K562 (cell line): ENCODE measurements around the gene FARSA. TPM values are rescaled to one million over a fixed set of nuclear protein-coding genes. Genes with fewer than 3 reads are reported as not detected.
A peak's percentile ranks its signal among the peaks of the same experiment; 100 is the strongest.

ENCODE experiments used
- DMBX1 ChIP-seq: fragments of 250-450 bp; sonication (Bioruptor Pico); IDR thresholded peaks from 2 replicates; pipeline ENCODE4 v1.8.0; 2022; ENCODE audit warnings: inconsistent platforms, mild to moderate bottlenecking, moderate library complexity, borderline replicate concordance
- DNMT1 ChIP-seq: fragments of 450-650 bp; IDR thresholded peaks from 2 replicates; pipeline ENCODE4 v1.6.1; 2016; ENCODE audit warnings: antibody characterized with exemption, mild to moderate bottlenecking
- HEY1 ChIP-seq: fragments of 250-450 bp; sonication (Bioruptor Pico); IDR thresholded peaks from 2 replicates; pipeline ENCODE4 v1.5.0; 2020; ENCODE audit warnings: mild to moderate bottlenecking, moderate library complexity, borderline replicate concordance
- HIVEP1 ChIP-seq: fragments of 250-450 bp; sonication (Bioruptor Pico); IDR thresholded peaks from 2 replicates; pipeline ENCODE4 v1.4.0; 2020; ENCODE audit warnings: mild to moderate bottlenecking
- JUNB ChIP-seq: fragments of 450-650 bp; formaldehyde crosslinking; conservative IDR thresholded peaks from 2 replicates; pipeline ENCODE4 v1.4.0; 2020; ENCODE audit warnings: mild to moderate bottlenecking
- MYBL2 ChIP-seq, 2 experiments: fragments of 450-650 bp in 1 of 2; sonication (generic) in 1 of 2; formaldehyde crosslinking in 1 of 2; IDR thresholded peaks; 2 replicates each; pipeline versions ENCODE4 v1.6.1 to v1.8.1; 2017 to 2022; ENCODE audit warnings: borderline replicate concordance in 1 of 2, inconsistent platforms in 1 of 2, low read depth in 1 of 2, mild to moderate bottlenecking in 1 of 2, missing genetic modification reagents in 1 of 2, moderate library complexity in 1 of 2
- NR2C2 ChIP-seq, 2 experiments: fragments of 200-800 bp in 1 of 2; sonication (Bioruptor generic) in 1 of 2; sonication (generic) in 1 of 2; formaldehyde crosslinking in 1 of 2; IDR thresholded peaks; 2 replicates each; pipeline versions ENCODE4 v1.6.1 to v1.8.0; 2016 to 2022; ENCODE audit warnings: mild to moderate bottlenecking in 1 of 2, missing compliant biosample characterization in 1 of 2, missing genetic modification characterization in 1 of 2, missing genetic modification reagents in 1 of 2
- PHF21A ChIP-seq: fragments of 450-650 bp; IDR thresholded peaks from 2 replicates; pipeline ENCODE4 v1.6.1; 2017; ENCODE audit warnings: low read depth, borderline replicate concordance
- RBFOX2 ChIP-seq: fragments of 200-400 bp; formaldehyde crosslinking; IDR thresholded peaks from 2 replicates; pipeline ENCODE4 v1.6.1; 2017; ENCODE audit warnings: low read depth, mild to moderate bottlenecking, low read length, moderate library complexity
- polyA plus RNA-seq, 8 experiments: library from polyadenylated mRNA; depleted of rRNA in 4 of 8; stranded (reverse) in 5 of 8; unstranded in 3 of 8; fragments of >200 nt; fragmentation: Nextera tagmentation in 2 of 8; fragmentation: Illumina TruSeq in 1 of 8; extraction: Ambion mirVana in 2 of 8; extraction: Trizol in 1 of 8; gene quantifications; 2 replicates each; pipeline versions ENCODE4 v1.2.1 to v1.2.3, GENCODE V29; 2011 to 2014; ENCODE audit warnings: inconsistent platforms in 1 of 8, missing spikeins in 1 of 8
- total RNA-seq, 7 experiments: library from RNA; depleted of rRNA in 6 of 7; stranded (reverse); fragments of >200 nt in 6 of 7; fragmentation: Illumina TruSeq in 2 of 7; extraction: Trizol in 2 of 7; gene quantifications; 2 replicates each; pipeline versions ENCODE4 v1.2.1 to v1.2.3, GENCODE V29; 2011 to 2021; ENCODE audit warnings: low replicate concordance in 1 of 7
- TF ChIP-seq, protein P1 (sequence below): fragments of 450-650 bp; formaldehyde crosslinking; IDR thresholded peaks from 2 replicates; pipeline ENCODE4 v1.4.0; 2020; ENCODE audit warnings: mild to moderate bottlenecking, moderate library complexity
- TF ChIP-seq, protein P2 (sequence below): fragments of 450-650 bp; IDR thresholded peaks from 2 replicates; pipeline ENCODE4 v1.6.1; 2014; ENCODE audit warnings: low read depth, mild to moderate bottlenecking, moderate library complexity, borderline replicate concordance
- TF ChIP-seq, protein P3 (sequence below), 2 experiments: fragments of 450-650 bp; IDR thresholded peaks; 2 replicates each; pipeline ENCODE4 v1.6.1; 2018; ENCODE audit warnings: mild to moderate bottlenecking in 2 of 2, low read depth in 1 of 2; ENCODE audit not compliant: partially characterized antibody in 2 of 2
- TF ChIP-seq, protein P4 (sequence below): fragments of 250-450 bp; sonication (Bioruptor Pico); IDR thresholded peaks from 2 replicates; pipeline ENCODE4 v1.9.0; 2021; ENCODE audit warnings: mild to moderate bottlenecking, inconsistent platforms

FARSA gene
- total and polyA plus RNA-seq, 9 of the 15 experiments (the other 6 are each of a cell fraction or from before 2014, with no cell fraction given): 25.2 to 237 (median 89.6) TPM

DNA sequence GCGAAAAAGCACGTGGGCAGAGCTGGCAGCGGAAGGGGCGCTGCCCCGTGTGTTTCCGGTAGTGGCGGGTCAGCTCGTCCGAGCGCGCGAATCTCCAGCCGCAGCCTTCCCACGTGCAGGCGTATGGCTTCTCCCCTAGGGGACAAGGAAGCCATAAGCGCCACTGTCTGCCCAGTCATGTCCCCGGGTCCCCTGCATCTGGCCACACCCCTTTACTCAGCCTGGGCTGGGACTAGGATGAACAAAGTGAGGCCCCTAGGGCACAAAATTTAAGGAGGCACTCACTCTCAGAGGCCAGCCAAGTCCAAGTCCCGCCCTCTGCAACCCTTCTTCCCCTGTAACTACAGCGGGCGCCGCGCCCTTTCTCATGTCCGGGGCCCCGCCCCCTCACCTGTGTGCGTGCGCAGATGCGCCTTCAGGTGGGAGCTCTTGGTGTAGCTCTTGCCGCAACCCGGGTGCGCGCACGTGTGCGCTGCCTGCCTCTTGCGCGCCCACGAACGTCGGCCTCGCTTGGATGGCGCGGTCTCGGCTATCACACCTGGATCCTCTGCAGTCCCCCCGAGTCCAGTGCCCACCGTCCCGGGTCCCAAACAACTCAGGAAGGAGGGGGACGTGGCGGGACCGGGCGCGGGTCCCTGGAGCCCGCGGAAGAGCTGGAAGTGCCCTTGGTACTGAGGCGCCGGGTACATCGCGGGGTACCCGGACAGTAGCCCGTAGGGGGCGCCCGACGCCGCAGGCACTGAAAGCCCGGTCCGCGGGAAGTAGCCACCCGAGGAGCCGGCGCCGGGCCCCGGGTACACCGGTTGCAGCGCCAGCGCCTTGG lies 48.4 kb downstream of the FARSA start (continued):
- TF ChIP-seq, protein P1, sequence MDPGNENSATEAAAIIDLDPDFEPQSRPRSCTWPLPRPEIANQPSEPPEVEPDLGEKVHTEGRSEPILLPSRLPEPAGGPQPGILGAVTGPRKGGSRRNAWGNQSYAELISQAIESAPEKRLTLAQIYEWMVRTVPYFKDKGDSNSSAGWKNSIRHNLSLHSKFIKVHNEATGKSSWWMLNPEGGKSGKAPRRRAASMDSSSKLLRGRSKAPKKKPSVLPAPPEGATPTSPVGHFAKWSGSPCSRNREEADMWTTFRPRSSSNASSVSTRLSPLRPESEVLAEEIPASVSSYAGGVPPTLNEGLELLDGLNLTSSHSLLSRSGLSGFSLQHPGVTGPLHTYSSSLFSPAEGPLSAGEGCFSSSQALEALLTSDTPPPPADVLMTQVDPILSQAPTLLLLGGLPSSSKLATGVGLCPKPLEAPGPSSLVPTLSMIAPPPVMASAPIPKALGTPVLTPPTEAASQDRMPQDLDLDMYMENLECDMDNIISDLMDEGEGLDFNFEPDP (CRISPR knock-in tag): no peak
- TF ChIP-seq RBFOX2: peak; percentile 94
- TF ChIP-seq MYBL2 (IDR thresholded peaks at IDR 0.05; ENCODE audit: low read depth): no peak
- TF ChIP-seq MYBL2 (CRISPR knock-in tag; IDR thresholded peaks at IDR 0.05; ENCODE audit: borderline replicate concordance): no peak
- TF ChIP-seq DMBX1 (CRISPR knock-in tag): peak; percentile 55
- TF ChIP-seq, protein P2, sequence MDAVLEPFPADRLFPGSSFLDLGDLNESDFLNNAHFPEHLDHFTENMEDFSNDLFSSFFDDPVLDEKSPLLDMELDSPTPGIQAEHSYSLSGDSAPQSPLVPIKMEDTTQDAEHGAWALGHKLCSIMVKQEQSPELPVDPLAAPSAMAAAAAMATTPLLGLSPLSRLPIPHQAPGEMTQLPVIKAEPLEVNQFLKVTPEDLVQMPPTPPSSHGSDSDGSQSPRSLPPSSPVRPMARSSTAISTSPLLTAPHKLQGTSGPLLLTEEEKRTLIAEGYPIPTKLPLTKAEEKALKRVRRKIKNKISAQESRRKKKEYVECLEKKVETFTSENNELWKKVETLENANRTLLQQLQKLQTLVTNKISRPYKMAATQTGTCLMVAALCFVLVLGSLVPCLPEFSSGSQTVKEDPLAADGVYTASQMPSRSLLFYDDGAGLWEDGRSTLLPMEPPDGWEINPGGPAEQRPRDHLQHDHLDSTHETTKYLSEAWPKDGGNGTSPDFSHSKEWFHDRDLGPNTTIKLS: peak; percentile 62
- peak; percentile 63; the same call in 1 of the 2 replicates for TF ChIP-seq NR2C2 (CRISPR knock-in tag; IDR thresholded peaks at IDR 0.05)
- peak; percentile 41 for TF ChIP-seq NR2C2 (tag; IDR thresholded peaks at IDR 0.05)
- no peak for TF ChIP-seq JUNB
- no peak for TF ChIP-seq HEY1
- TF ChIP-seq PHF21A: no peak; the same call in none of the 2 replicates
- TF ChIP-seq, protein P3, sequence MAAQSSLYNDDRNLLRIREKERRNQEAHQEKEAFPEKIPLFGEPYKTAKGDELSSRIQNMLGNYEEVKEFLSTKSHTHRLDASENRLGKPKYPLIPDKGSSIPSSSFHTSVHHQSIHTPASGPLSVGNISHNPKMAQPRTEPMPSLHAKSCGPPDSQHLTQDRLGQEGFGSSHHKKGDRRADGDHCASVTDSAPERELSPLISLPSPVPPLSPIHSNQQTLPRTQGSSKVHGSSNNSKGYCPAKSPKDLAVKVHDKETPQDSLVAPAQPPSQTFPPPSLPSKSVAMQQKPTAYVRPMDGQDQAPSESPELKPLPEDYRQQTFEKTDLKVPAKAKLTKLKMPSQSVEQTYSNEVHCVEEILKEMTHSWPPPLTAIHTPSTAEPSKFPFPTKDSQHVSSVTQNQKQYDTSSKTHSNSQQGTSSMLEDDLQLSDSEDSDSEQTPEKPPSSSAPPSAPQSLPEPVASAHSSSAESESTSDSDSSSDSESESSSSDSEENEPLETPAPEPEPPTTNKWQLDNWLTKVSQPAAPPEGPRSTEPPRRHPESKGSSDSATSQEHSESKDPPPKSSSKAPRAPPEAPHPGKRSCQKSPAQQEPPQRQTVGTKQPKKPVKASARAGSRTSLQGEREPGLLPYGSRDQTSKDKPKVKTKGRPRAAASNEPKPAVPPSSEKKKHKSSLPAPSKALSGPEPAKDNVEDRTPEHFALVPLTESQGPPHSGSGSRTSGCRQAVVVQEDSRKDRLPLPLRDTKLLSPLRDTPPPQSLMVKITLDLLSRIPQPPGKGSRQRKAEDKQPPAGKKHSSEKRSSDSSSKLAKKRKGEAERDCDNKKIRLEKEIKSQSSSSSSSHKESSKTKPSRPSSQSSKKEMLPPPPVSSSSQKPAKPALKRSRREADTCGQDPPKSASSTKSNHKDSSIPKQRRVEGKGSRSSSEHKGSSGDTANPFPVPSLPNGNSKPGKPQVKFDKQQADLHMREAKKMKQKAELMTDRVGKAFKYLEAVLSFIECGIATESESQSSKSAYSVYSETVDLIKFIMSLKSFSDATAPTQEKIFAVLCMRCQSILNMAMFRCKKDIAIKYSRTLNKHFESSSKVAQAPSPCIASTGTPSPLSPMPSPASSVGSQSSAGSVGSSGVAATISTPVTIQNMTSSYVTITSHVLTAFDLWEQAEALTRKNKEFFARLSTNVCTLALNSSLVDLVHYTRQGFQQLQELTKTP (IDR thresholded peaks at IDR 0.05; ENCODE audit: low read depth in 1 of 2, partially characterized antibody in 2 of 2): peak in 1 of 2 experiments; percentile 47
- TF ChIP-seq DNMT1: no peak
- TF ChIP-seq HIVEP1 (CRISPR knock-in tag): no peak
- TF ChIP-seq, protein P4, sequence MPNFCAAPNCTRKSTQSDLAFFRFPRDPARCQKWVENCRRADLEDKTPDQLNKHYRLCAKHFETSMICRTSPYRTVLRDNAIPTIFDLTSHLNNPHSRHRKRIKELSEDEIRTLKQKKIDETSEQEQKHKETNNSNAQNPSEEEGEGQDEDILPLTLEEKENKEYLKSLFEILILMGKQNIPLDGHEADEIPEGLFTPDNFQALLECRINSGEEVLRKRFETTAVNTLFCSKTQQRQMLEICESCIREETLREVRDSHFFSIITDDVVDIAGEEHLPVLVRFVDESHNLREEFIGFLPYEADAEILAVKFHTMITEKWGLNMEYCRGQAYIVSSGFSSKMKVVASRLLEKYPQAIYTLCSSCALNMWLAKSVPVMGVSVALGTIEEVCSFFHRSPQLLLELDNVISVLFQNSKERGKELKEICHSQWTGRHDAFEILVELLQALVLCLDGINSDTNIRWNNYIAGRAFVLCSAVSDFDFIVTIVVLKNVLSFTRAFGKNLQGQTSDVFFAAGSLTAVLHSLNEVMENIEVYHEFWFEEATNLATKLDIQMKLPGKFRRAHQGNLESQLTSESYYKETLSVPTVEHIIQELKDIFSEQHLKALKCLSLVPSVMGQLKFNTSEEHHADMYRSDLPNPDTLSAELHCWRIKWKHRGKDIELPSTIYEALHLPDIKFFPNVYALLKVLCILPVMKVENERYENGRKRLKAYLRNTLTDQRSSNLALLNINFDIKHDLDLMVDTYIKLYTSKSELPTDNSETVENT (CRISPR knock-in tag): no peak
